SHP77 treated with DMSO at 0.1 percent for 48 hours (cell line): Measurements from ENCODE around the gene ATOH8.

Experiments
- DNase-seq: peaks from one replicate; lab custom pipeline; 2025; lab: John Stamatoyannopoulos, UW

The ATOH8 gene

GRCh38 chr2:85736456-85737355 is 17.1 kb upstream of the ATOH8 start:
- no peak for DNase-seq

DNA sequence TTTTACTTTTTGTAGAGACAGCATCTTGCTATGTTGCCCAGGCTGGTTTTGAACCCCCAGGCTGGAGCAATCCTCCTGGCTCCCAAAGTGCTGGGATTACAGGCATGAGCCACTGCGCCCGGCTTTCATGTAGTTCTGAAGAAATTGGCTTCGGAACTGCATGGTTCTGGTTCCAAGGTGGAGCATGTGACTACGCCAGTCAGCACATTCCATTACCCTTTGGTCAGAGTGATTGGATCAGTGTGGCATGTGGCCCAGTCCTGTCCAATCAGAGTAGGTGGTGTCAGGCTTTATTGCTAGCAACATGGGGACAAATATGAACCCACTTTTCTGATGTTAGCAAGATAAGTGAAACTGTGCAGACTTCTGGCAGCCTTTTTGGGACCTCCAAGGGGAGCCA is 16.3 kb upstream of the ATOH8 start:
- DNase-seq = no peak

GRCh38 chr2:85737961-85738360 is 15.8 kb upstream of the ATOH8 start:
- DNase-seq = no peak

GRCh38 chr2:85740193-85740592 is 13.6 kb upstream of the ATOH8 start:
- DNase-seq = no peak

DNA sequence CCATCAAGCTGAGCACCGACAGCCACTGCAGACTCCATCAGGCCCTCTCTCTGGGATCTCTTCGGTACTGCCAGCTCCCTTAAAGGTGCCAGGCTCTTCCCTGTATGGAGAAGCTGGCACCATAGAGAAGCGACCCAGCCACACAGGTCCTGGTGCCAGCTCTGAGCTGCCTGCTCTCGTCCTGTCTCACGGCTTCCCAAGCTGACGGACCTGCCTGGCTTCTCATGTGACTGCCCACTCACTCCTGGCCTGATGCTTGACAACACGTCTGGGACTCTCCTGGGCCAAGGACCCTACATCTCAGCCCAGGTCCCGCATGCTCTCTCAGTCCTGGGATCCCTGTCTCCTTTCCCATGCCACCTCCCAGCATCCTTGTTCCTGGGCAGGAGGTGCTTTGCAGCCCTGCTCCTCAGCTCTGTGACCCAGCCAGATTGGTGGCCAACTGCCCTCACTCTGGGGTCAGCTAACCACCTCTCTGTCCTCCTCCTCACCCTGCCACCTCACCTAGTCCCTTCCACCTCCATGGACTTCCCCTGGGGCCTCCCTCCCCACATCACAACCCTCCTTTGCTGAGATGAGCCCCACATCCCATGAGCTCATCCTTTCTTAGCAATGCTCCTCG is 12.5 kb upstream of the ATOH8 start:
- no peak for DNase-seq

- DNase-seq = no peak
Observed at GRCh38 chr2:85741833-85742455, 11.8 kb upstream of the ATOH8 start.

GRCh38 chr2:85743304-85743978 is 10.3 kb upstream of the ATOH8 start:
- no peak for DNase-seq

DNA sequence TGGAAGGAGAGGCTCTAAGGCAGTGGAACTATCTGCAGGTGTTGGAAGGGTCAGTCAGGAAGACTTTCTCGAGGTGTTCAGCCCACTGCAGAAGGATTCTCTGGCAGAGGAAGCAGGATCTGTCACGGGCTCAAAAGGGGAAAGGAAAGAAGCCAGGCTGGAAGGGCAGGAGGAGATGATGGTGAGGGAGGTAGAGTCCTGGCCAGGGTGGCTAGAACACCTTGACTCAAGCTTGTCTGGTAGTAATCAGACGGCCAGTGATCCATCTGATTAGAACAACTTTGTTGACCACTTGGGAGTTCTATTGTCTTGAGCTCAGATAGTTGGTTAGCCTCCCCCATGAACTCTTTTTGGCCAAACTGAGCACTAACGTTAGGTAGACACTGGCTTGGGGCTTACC is 9.7 kb upstream of the ATOH8 start:
- DNase-seq = no peak

DNA sequence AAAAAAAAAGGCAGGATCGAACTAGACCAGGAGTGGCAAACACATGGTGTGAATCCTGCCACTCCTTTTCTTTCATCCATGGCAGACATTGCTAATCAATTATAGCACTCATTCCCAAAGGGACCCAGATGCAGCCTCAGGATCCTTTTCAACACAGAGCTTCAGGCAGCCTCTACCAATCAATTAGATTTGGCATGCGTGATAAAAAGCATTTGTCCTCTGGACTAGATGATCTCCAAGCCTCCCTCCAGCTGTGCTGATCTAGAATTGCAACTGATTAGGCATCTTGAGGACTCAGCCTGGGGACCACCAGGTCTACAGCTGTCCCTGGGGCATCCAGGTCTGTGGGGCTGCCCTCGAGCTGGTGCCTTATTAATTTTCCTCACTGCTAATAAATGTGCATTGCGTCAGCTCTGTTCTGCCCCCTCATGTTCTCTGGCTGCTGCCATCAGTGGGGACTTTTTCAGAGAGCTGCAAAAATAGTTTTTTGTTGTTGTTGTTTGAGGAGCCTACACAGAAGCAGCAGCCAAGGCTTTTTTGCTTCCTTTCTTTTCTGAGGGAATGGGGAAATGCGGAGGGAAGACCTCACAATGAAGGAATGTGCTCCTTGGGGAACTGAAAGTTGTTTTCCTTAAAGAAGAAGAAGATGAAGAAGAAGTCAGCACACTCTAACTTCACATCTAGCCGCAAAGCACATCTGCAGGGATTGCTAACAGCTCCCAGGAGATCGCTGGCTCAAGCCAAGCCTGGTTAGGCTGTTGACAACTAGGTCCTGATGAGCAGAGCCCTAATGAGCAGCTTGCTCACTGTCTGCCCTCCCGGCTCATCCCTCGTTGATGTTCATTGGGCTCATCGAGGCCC is 8.8 kb upstream of the ATOH8 start:
- DNase-seq = no peak

GRCh38 chr2:85745619-85746018 is 8.2 kb upstream of the ATOH8 start:
- no peak for DNase-seq

GRCh38 chr2:85746321-85747004 is 7.3 kb upstream of the ATOH8 start:
- no peak for DNase-seq

DNA sequence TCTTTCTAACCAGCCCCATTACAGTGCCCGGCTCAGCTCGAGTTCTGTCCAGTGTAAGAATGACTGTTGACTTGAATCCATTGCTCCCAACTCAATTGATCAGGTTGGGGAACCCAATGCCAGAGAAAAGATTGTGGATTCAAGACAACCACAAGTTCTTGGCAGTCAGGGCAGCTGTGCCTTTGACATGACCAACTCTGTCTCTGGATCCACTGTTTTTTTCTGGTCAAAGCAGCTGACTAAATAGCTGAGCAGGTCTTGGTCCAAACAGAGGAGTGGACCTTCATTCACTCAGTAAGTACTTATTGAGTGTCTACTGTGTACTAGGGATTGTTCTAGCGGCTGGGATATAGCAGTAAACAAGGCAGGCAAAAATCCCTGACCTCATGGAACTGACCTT is 6.3 kb upstream of the ATOH8 start:
- DNase-seq = no peak

DNA sequence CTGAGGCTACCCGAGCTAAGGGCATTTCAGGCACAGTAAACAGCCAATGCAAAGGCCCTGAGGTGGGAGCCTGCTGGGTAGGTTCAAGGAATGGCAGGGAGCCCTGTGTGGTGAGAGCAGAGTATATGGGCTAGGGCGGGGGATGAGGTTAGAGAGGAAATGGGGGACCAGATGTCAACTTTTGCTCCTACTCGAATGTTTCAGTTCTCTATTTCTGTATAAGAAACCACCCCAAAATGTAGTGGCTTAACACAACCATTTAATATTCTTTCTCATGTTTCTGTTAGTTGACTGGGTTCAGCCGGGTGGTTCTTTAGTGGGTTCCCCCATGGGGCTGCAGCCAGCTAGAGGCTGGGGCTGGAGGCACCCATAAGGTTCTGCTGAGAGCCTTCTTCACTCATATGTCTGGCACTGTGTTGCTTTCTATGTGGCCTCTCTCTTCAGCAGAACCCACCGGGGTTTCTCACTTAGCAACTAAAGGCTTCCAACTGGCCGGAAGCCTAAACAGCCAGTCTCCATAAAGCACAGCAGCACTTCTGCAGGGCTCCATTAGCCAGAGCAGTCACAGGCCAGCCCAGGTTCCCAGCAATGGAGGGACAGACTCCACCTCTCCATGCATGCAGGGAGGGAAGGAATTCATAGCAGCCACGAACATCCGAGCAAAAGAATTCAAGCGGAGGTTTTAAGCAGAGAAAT is 5.6 kb upstream of the ATOH8 start:
- DNase-seq = no peak

- DNase-seq = no peak
Observed at GRCh38 chr2:85748985-85749875, 4.6 kb upstream of the ATOH8 start.

DNA sequence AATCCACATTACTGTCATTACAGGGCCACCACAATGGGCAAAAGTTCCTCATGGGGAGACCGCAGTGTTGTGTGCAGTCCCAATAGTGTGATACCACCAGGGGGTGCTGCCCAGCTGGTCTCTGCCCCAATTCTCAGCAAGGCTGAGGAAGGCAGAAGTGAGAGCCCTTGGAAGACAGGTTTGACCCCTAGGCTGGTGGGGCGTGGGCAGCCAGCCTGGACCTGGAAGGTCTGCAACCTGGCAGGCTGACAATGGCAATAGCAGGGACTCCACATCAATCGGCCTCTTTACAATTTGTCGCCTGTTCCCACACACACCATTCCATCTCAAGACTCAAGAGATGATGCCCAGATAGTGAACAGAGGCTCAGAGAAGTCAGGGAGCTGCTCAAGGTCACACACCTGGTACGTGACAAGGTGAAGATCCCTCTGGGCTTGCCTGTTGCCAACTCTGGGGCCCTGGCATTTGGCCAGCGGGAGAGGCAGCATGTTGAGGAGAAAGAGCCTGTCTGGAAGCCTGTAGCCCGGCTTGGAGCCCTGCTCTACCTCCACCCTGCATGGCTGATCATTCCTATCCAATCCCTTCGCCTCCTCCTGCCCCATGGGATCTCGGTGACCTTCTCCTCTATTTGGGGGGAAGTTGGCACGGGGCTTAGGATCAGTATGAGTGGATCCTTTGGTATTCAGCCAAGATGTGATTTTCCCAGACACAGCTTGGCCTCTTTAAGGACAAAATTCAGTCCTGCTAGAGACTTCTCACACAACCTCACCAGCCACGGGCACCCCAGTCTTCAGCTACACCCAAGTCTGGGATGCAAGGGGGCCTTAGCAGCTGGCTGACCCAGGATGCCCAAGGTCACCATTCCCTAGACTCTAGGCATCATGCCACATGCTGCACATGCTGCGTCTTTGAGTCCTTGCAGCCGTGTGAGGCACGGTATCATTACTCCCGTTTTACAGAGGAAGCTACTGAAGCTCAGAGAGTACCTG is 2.9 kb upstream of the ATOH8 start:
- DNase-seq = peak; percentile 37

- no peak for DNase-seq
Observed at GRCh38 chr2:85751627-85752026, 2.2 kb upstream of the ATOH8 start.

DNA sequence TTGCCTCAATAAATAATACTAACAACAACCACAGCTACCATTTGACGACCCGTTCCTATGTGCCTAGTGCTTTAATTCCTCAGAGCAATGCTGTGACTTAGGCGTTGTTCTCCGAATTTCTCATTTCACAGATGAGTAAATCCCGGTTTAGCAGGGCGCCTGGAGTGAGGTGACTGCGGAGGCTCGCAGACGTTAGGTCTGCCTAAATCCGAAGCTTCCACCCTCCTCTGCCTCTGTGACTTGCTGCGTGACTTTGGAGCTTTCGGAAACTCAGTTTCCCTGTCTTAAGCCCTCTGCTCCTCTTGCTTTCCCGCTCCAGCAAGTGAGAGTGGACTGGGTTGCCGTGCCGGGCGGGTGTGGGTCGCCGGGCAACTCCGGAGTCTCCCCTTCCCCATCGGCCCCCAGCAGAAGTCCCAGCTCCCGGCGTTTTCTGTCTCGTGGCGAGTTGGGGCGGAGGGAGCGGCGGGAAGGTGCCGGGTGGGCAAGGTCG is 711 bp upstream of the ATOH8 start:
- DNase-seq = no peak
